HepG2 (cell line): ENCODE measurements around the gene FBF1. TPM values are rescaled to one million over a fixed set of nuclear protein-coding genes. Genes with fewer than 3 reads are reported as not detected.

Source experiments
- ATAC-seq: fragments of 200-7000 bp; cut with Tn5 transposase; 3 replicates; pipeline ENCODE4 v1.9.1; 2020; ENCODE audit warnings: mild to moderate bottlenecking, moderate library complexity
- BruUV-seq: library from RNA; stranded (reverse); fragments of 400-500 nt; replicated peaks from 2 replicates; lab custom pipeline; 2021; lab: Mats Ljungman, UMichigan
- CTCF ChIA-PET: fragments of 300-600 bp; formaldehyde crosslinking; extraction: SDS; loops from one replicate; lab custom pipeline; 2021; ENCODE audit warnings: low total read pairs, inconsistent platforms, low intra/inter-chr PET ratio; lab: Yijun Ruan, JAX
- POLR2A ChIA-PET: fragments of 350-600 bp; sonication (Branson Sonifier 250); formaldehyde crosslinking; loops from one replicate; lab custom pipeline; 2020; ENCODE audit warnings: antibody characterized with exemption, inconsistent platforms; lab: Yijun Ruan, JAX
- DNase-seq: peaks from one replicate; pipeline ENCODE4 v3.0.0-alpha.2; 2015; ENCODE audit warnings: low spot score
- FAIRE-seq: peaks from 3 replicates; lab custom pipeline; 2011; peaks lifted over from hg19 to GRCh38; lab: Jason Lieb, UNC
- H2AFZ ChIP-seq: one replicate; pipeline ENCODE4 v1.6.1; 2011; ENCODE audit warnings: low read length, inconsistent platforms
- H3K27ac ChIP-seq: fragments of 300-600 bp; 3 replicates; pipeline ENCODE4 v1.8.0; 2011; ENCODE audit warnings: mixed run types, mild to moderate bottlenecking, mixed read lengths, low read length, inconsistent platforms; ENCODE audit not compliant: insufficient read depth; ENCODE audit errors: extremely low read length
- H3K27me3 ChIP-seq, 2 experiments: fragments of 200-600 bp in 1 of 2; 2 replicates in 1 of 2; 3 replicates in 1 of 2; pipeline versions ENCODE4 v1.6.0 to v1.8.0; 2011; ENCODE audit warnings: low read length in 2 of 2, mild to moderate bottlenecking in 2 of 2, moderate library complexity in 2 of 2, inconsistent platforms in 1 of 2; ENCODE audit not compliant: insufficient read depth in 2 of 2, control insufficient read depth in 1 of 2
- H3K36me3 ChIP-seq, 2 experiments: fragments of 200-600 bp in 1 of 2; replicated peaks in 1 of 2; 2 replicates in 1 of 2; 3 replicates in 1 of 2; pipeline versions ENCODE4 v1.5.1 to v1.8.0; 2011; ENCODE audit warnings: low read length in 2 of 2, inconsistent platforms in 1 of 2; ENCODE audit not compliant: insufficient read depth in 2 of 2, control insufficient read depth in 1 of 2
- H3K4me1 ChIP-seq: 2 replicates; pipeline ENCODE4 v1.5.1; 2012; ENCODE audit warnings: low read length, inconsistent platforms; ENCODE audit not compliant: insufficient read depth
- H3K4me2 ChIP-seq: 2 replicates; pipeline ENCODE4 v1.6.0; 2011; ENCODE audit warnings: low read depth, low read length, inconsistent platforms
- H3K4me3 ChIP-seq, 3 experiments: fragments of 200-600 bp in 1 of 3; sonication (generic), shearing (Covaris generic) in 1 of 3; replicated peaks in 1 of 3; 2 replicates each; pipeline ENCODE4 v1.5.1; 2011 to 2016; ENCODE audit warnings: low read length in 3 of 3, inconsistent platforms in 2 of 3, low read depth in 2 of 3, mild to moderate bottlenecking in 2 of 3, control low read depth in 1 of 3, mixed read lengths in 1 of 3; ENCODE audit not compliant: insufficient read depth in 1 of 3
- H3K79me2 ChIP-seq: one replicate; pipeline ENCODE4 v1.6.1; 2011; ENCODE audit warnings: low read length, inconsistent platforms; ENCODE audit not compliant: insufficient read depth
- H3K9ac ChIP-seq: 2 replicates; pipeline ENCODE4 v1.6.0; 2011; ENCODE audit warnings: mild to moderate bottlenecking, low read depth, low read length, inconsistent platforms; ENCODE audit not compliant: insufficient read depth
- H3K9me3 ChIP-seq: 2 replicates; pipeline ENCODE4 v1.5.1; 2012; ENCODE audit warnings: mild to moderate bottlenecking, low read length
- H4K20me1 ChIP-seq: 2 replicates; pipeline ENCODE4 v1.6.0; 2011; ENCODE audit warnings: inconsistent platforms, mild to moderate bottlenecking, low read length, moderate library complexity; ENCODE audit not compliant: insufficient read depth
- CBX2 ChIP-seq, 2 experiments: fragments of 200-600 bp in 1 of 2; sonication (generic); formaldehyde crosslinking in 1 of 2; IDR thresholded peaks; 2 replicates each; pipeline versions ENCODE4 v1.7.0 to v1.8.1; 2018 to 2022; ENCODE audit warnings: low read depth in 2 of 2, low read length in 1 of 2, mild to moderate bottlenecking in 1 of 2, missing genetic modification reagents in 1 of 2
- CREB1 ChIP-seq, 2 experiments: fragments of 450-650 bp in 1 of 2; IDR thresholded peaks; 2 replicates each; pipeline ENCODE4 v1.6.1; 2016 to 2017; ENCODE audit warnings: control low read depth in 1 of 2, mild to moderate bottlenecking in 1 of 2, missing compliant biosample characterization in 1 of 2, missing genetic modification characterization in 1 of 2
- CSRNP2 ChIP-seq: sonication (generic); formaldehyde crosslinking; conservative IDR thresholded peaks from 2 replicates; pipeline ENCODE4 v1.8.0; 2022; ENCODE audit warnings: low read depth, missing genetic modification reagents
- HDAC6 ChIP-seq: fragments of 200-600 bp; sonication (generic); IDR thresholded peaks from 2 replicates; pipeline ENCODE4 v1.7.0; 2017; ENCODE audit warnings: mild to moderate bottlenecking, antibody characterized with exemption, low read length, low read depth
- HNF1B ChIP-seq: sonication (generic); formaldehyde crosslinking; IDR thresholded peaks from 2 replicates; pipeline ENCODE4 v1.5.1; 2020; ENCODE audit warnings: mild to moderate bottlenecking, moderate library complexity, missing genetic modification reagents
- HNRNPL ChIP-seq: fragments of 200-400 bp; formaldehyde crosslinking; IDR thresholded peaks from 2 replicates; pipeline ENCODE4 v1.6.1; 2017; ENCODE audit warnings: mild to moderate bottlenecking, low read depth, low read length
- MEIS2 ChIP-seq: sonication (generic); formaldehyde crosslinking; IDR thresholded peaks from 2 replicates; pipeline ENCODE4 v1.9.0; 2021; ENCODE audit warnings: mild to moderate bottlenecking, missing genetic modification reagents
- NFATC3 ChIP-seq: sonication (generic); formaldehyde crosslinking; IDR thresholded peaks from 2 replicates; pipeline ENCODE4 v1.5.1; 2020; ENCODE audit warnings: mild to moderate bottlenecking, missing genetic modification reagents
- TEAD2 ChIP-seq: sonication (generic); formaldehyde crosslinking; IDR thresholded peaks from 2 replicates; pipeline ENCODE4 v1.9.0; 2021; ENCODE audit warnings: missing genetic modification reagents
- ZBTB4 ChIP-seq: sonication (generic); formaldehyde crosslinking; IDR thresholded peaks from 2 replicates; pipeline ENCODE4 v1.4.0; 2020; ENCODE audit warnings: missing genetic modification reagents, mild to moderate bottlenecking, borderline replicate concordance
- ZMYM4 ChIP-seq: sonication (generic); formaldehyde crosslinking; IDR thresholded peaks from 2 replicates; pipeline ENCODE4 v1.8.1; 2023; ENCODE audit warnings: mild to moderate bottlenecking, missing genetic modification reagents
- ZNF441 ChIP-seq: sonication (generic); formaldehyde crosslinking; IDR thresholded peaks from 2 replicates; pipeline ENCODE4 v1.7.0; 2021; ENCODE audit warnings: missing genetic modification reagents, borderline replicate concordance
- ZSCAN30 ChIP-seq: sonication (generic); formaldehyde crosslinking; IDR thresholded peaks from 2 replicates; pipeline ENCODE4 v1.5.0; 2020; ENCODE audit warnings: mild to moderate bottlenecking, missing genetic modification reagents
- WGBS: methylation state at CpG from one replicate; pipeline ENCODE4 v1.1.6; 2017; ENCODE audit warnings: low lambda C conversion rate; 5-methylcytosine and 5-hydroxymethylcytosine counted together
- in situ Hi-C: cut with HindIII; loops from 2 replicates; pipeline ENCODE4 v1.10.0; 2017; ENCODE audit warnings: low pct_unique_long_range_greater_than_20kb; ENCODE audit not compliant: extremely low pct_ligation_motif_present
- intact Hi-C: fragments of 100-400 bp; cut with micrococcal nuclease; formaldehyde crosslinking; loops from one replicate; pipeline ENCODE4 v1.10.0; 2022; ENCODE audit not compliant: unreplicated experiment
- polyA plus RNA-seq, 8 experiments: library from polyadenylated mRNA; depleted of rRNA in 3 of 8; stranded (reverse) in 7 of 8; unstranded in 1 of 8; fragments of >200 nt; fragmentation: Illumina TruSeq in 4 of 8; extraction: Trizol in 4 of 8; gene quantifications; 2 replicates each; pipeline versions ENCODE4 v1.2.1 to v1.2.3, GENCODE V29; 2011 to 2016; ENCODE audit warnings: low read depth in 4 of 8, missing spikeins in 1 of 8, mixed read lengths in 1 of 8; ENCODE audit not compliant: insufficient read depth in 1 of 8
- total RNA-seq, 5 experiments: library from RNA; depleted of rRNA; stranded (reverse); fragments of >200 nt; fragmentation: Illumina TruSeq; extraction: Trizol; gene quantifications; 2 replicates each; pipeline ENCODE4 v1.2.3, GENCODE V29; 2016; ENCODE audit warnings: low read depth in 1 of 5

FBF1 gene
- total and polyA plus RNA-seq, 2 of the 13 experiments (the other 11 are each of a cell fraction or from before 2014, with no cell fraction given), result 2.4 to 8.1 TPM

- no peak for TF ChIP-seq CREB1 (IDR thresholded peaks at IDR 0.05)
- no peak for TF ChIP-seq CREB1 (CRISPR knock-in tag; IDR thresholded peaks at IDR 0.05)
- TF ChIP-seq CSRNP2 (CRISPR knock-in tag), result no peak
- TF ChIP-seq HDAC6, result no peak
- no peak for TF ChIP-seq HNRNPL
- no peak for TF ChIP-seq CBX2 (IDR thresholded peaks at IDR 0.05; ENCODE audit: low read depth, low read length)
- TF ChIP-seq CBX2 (CRISPR knock-in tag; IDR thresholded peaks at IDR 0.05; ENCODE audit: low read depth), result no peak
- TF ChIP-seq ZSCAN30, result no peak
These were observed 14.4 kb downstream of the FBF1 start (continued) for GRCh38 chr17:75926456-75926855.

- TF ChIP-seq MEIS2 (CRISPR knock-in tag), result no peak
- no peak for TF ChIP-seq NFATC3 (CRISPR knock-in tag)
- TF ChIP-seq ZMYM4 (CRISPR knock-in tag), result no peak
- TF ChIP-seq HNF1B (CRISPR knock-in tag), result no peak
- no peak for TF ChIP-seq TEAD2
- TF ChIP-seq ZBTB4 (CRISPR knock-in tag), result no peak
- no peak for TF ChIP-seq ZNF441 (CRISPR knock-in tag)
- TF ChIP-seq, all 625 proteins: peak for 0
- in situ Hi-C loops, result no loop called here
These were observed 14.9 kb downstream of the FBF1 start for GRCh38 chr17:75925912-75926311.

More at GRCh38 chr17:75925912-75926311, 14.9 kb downstream of the FBF1 start:
- FAIRE-seq (no peak), ATAC-seq (no peak), DNase-seq (no peak)
- WGBS, result 88% methylated on average over 12 of the region's 15 CpGs
- no peaks in the 10 kb centered on the region for H3K79me2 ChIP-seq
- no peaks in the 10 kb centered on the region for H3K27me3 ChIP-seq
- H4K20me1 ChIP-seq, result no peaks in the 10 kb centered on the region
- no peak overlapping the region for H3K9ac ChIP-seq
- H3K27ac ChIP-seq, result no peak overlapping the region
- H3K4me2 ChIP-seq, result no peak overlapping the region
- no peak overlapping the region for H3K4me3 ChIP-seq
- intact Hi-C loops, result no loop called here
- peaks cover 42% of the 10 kb centered on the region for H3K4me1 ChIP-seq
- H3K9me3 ChIP-seq, result no peaks in the 10 kb centered on the region
- ChIA-PET POLR2A (interaction anchor here (1.2 to 3.4 kb wide), 2 partner anchors 21 to 78 kb away, joined by 4 to 21 read pairs; partner anchors contain the start of gene MRPL38), CTCF (interaction anchor here (0.9 to 1.4 kb wide), 2 partner anchors 21 to 77 kb away, joined by 3 to 4 read pairs; partner anchors contain the start of gene MRPL38)
- H2AFZ ChIP-seq, result no peak overlapping the region
- no TSS peak for BruUV-seq
- H3K36me3 ChIP-seq, result no peaks in the 10 kb centered on the region
